Testis (tissue), 2 donors: ENCODE data around the gene UPK3A.

Experiments
- POLR2A ChIP-seq: fragments of 450-650 bp; IDR thresholded peaks from one replicate; pipeline ENCODE4 v1.6.1; 2017; ENCODE audit warnings: antibody characterized with exemption, mild to moderate bottlenecking, moderate library complexity
- TF ChIP-seq, protein P1 (sequence below), 3 experiments: fragments of 450-650 bp in 2 of 3; fragments of 200-600 bp in 1 of 3; sonication (generic) in 1 of 3; IDR thresholded peaks; one replicate each; pipeline ENCODE4 v1.5.1; 2016 to 2019; ENCODE audit warnings: antibody characterized with exemption in 3 of 3, mild to moderate bottlenecking in 2 of 3, moderate library complexity in 1 of 3

DNA sequence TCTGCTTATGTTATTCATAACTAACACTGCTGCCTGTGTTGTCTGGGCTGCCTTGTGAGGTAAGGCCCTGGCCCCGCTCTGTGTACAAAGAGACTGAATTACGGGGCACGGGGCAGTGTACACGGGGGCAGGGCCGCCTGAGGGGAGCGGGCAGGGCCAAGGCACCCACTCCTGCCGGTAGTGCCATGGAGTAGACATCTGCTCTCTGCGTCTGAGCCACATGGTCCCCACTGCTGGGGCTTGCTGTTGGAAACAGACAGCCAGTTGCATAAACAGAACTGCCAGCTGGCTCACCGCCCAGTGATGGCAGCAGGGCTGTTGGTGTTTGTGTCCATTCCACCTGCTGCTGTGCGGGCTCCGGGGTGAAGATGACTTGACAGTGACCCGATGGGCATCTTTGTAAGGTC, 44.8 kb downstream of the UPK3A start:
- TF ChIP-seq, protein P1, sequence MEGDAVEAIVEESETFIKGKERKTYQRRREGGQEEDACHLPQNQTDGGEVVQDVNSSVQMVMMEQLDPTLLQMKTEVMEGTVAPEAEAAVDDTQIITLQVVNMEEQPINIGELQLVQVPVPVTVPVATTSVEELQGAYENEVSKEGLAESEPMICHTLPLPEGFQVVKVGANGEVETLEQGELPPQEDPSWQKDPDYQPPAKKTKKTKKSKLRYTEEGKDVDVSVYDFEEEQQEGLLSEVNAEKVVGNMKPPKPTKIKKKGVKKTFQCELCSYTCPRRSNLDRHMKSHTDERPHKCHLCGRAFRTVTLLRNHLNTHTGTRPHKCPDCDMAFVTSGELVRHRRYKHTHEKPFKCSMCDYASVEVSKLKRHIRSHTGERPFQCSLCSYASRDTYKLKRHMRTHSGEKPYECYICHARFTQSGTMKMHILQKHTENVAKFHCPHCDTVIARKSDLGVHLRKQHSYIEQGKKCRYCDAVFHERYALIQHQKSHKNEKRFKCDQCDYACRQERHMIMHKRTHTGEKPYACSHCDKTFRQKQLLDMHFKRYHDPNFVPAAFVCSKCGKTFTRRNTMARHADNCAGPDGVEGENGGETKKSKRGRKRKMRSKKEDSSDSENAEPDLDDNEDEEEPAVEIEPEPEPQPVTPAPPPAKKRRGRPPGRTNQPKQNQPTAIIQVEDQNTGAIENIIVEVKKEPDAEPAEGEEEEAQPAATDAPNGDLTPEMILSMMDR (IDR thresholded peaks at IDR 0.05), result no peak
- no peak for TF ChIP-seq POLR2A
